Heart left ventricle (tissue), 13 donors: ENCODE data around the gene OMP.

ENCODE experiments used
- POLR2A ChIP-seq, 2 donors: fragments of 450-650 bp; IDR thresholded peaks; one replicate each; pipeline ENCODE4 v1.6.1; 2017; ENCODE audit warnings: antibody characterized with exemption in 2 of 2, mild to moderate bottlenecking in 2 of 2, moderate library complexity in 2 of 2
- TF ChIP-seq, protein P1 (sequence below), 12 donors: fragments of 200-600 bp; sonication (generic) in 4 of 12; IDR thresholded peaks; one replicate each; pipeline versions ENCODE4 v1.5.0 to v1.8.0; 2018 to 2022; ENCODE audit warnings: antibody characterized with exemption in 12 of 12, mild to moderate bottlenecking in 5 of 12
- donor health status: ischemic (EF 13 %, LVEDD 7.1; RV severe dilation, severe dysfunction).
- donor health status: DM: no; HTN: yes; CAD: no.
- donor health status: DM: no; HTN: no; CAD: no.
- donor health status: ischemic (EF 25% LVEDD 6.9; RV normal size, moderate dysfunction).
- donor health status: ischemic (EF 25% LVEDD 5.7; RV mildly dilated, moderate dysfunction).
- donor health status: ischemic (EF 35%, LVEDD 5.7; RV mildly dilated, moderate dysfunction).
- donor health status: nonischemic (EF 11% LVEDD 7.7; RV severe dilation, severe dysfunction).
- donor health status: DM: yes; HTN: yes; CAD: no.
- donor health status: PGD.
- donor health status: ischemic (EF 29% LVEDD 5.4; RV normal size, mild dysfunction).
- donor health status: nonischemic (EF 23%, LVEDD 6.1; RV moderate dilation, normal function).

DNA sequence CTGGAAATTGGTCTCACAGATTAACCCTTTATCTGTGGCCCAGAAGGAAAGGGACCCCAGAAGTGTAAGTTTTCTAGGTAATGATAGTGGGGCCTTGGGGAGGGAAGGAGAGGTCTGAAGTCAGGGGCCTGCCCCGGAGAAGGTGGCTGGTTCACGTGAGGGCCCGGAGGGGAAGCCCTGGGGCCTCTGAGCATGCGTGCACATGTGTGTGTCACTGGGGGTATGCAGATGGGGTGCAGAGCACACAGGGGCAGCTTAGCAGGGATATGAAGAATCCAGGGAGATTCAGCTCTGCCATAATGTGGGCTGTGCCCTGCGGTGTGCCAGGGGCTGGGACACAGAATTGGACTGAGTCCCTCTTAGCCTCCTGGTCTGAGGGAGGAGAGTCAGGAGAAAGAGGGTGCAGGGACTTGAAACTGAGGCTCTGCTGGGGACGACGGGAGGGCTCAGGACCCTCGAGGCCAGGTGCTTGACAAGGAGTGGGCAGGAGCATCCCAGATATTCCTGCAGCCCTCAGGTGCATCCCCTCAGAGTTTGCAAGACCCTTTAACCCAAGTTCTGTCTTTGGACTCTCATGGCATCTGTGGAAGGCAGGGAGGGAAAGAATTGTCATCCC, 40.9 kb downstream of the OMP start:
- TF ChIP-seq POLR2A (IDR thresholded peaks at IDR 0.05) = no peak
- TF ChIP-seq, protein P1, sequence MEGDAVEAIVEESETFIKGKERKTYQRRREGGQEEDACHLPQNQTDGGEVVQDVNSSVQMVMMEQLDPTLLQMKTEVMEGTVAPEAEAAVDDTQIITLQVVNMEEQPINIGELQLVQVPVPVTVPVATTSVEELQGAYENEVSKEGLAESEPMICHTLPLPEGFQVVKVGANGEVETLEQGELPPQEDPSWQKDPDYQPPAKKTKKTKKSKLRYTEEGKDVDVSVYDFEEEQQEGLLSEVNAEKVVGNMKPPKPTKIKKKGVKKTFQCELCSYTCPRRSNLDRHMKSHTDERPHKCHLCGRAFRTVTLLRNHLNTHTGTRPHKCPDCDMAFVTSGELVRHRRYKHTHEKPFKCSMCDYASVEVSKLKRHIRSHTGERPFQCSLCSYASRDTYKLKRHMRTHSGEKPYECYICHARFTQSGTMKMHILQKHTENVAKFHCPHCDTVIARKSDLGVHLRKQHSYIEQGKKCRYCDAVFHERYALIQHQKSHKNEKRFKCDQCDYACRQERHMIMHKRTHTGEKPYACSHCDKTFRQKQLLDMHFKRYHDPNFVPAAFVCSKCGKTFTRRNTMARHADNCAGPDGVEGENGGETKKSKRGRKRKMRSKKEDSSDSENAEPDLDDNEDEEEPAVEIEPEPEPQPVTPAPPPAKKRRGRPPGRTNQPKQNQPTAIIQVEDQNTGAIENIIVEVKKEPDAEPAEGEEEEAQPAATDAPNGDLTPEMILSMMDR (IDR thresholded peaks at IDR 0.05) = no peak
